SU-DHL-6 (cell line): ENCODE measurements around the gene HOXB3.

Experiments
- CTCF ChIP-seq: fragments of 200-600 bp; sonication (generic); IDR thresholded peaks from one replicate; pipeline ENCODE4 v1.5.1; 2017; ENCODE audit warnings: antibody characterized with exemption, mild to moderate bottlenecking, low read length, moderate library complexity; ENCODE audit not compliant: insufficient read depth, poor library complexity, severe bottlenecking
- EZH2phosphoT487 ChIP-seq: fragments of 200-600 bp; sonication (generic), shearing (Covaris generic); conservative IDR thresholded peaks from 2 replicates; pipeline ENCODE4 v1.6.1; 2018; ENCODE audit warnings: mild to moderate bottlenecking, antibody characterized with exemption, low read length, moderate library complexity, mixed read lengths

GRCh38 chr17:48549914-48550501, 40.0 kb downstream of the HOXB3 start:
- TF ChIP-seq CTCF (no peak), EZH2phosphoT487 (no peak)
